Activated effector memory CD4-positive, alpha-beta T cell treated with anti-CD3 and anti-CD28 coated beads, Interleukin-2, amount 50 U/mL, for 16 hours (primary cell): ENCODE measurements around the gene PEDS1.
A peak's percentile ranks its signal among the peaks of the same experiment; 100 is the strongest.
"Not testable (repeated sequence)": the region's sequence is repeated elsewhere in the genome, so short reads cannot be mapped to it uniquely, and the experiment has no call there.

Experiments used
- DNase-seq: peaks from one replicate; pipeline ENCODE4 v3.0.0-alpha.2; 2020

The PEDS1 gene

DNA sequence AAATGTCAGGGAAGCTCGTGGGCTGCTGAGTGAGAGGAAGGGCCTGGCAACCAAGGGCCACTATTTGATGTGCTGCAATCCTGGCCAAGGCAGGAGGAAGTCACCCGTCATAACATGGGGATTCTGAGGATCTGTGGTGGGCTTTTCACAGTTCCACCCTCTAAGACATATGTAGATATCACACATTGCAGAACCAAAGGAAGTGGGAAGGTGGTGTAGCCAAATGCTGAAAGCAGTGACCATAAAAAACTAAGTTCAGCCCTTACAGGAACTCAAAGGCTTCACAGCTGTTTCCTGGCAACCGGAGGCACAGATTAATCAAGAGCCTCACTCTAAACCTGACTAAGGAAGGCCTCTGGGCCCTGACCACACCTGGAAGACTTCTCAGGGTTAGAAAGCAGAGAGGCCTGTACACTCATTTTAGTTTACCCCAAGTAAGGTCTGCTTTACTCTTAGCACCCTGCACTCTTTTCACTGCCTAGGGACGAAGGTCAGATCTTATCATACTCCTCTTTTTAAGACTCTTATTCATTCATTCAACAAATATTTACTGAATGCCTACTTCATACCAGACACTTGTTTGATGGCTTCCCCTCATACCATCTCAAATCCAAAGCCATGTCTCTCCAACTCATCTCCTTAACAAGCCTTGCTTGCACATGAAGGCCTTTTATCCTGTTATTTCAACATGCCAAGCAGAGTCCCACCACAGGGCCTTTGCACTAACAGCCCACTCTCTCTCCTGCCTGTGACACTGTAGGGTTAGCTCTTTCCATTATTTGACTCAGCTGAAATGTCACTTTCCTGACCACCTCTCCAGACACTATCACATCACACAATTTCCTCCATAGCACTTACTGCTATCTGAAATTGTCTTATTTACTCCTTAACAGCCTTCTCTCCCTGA is 43.1 kb downstream of the PEDS1 start:
- peak; percentile 74 for DNase-seq

GRCh38 chr20:50108556-50109235 is 44.8 kb downstream of the PEDS1 start:
- no peak for DNase-seq

DNA sequence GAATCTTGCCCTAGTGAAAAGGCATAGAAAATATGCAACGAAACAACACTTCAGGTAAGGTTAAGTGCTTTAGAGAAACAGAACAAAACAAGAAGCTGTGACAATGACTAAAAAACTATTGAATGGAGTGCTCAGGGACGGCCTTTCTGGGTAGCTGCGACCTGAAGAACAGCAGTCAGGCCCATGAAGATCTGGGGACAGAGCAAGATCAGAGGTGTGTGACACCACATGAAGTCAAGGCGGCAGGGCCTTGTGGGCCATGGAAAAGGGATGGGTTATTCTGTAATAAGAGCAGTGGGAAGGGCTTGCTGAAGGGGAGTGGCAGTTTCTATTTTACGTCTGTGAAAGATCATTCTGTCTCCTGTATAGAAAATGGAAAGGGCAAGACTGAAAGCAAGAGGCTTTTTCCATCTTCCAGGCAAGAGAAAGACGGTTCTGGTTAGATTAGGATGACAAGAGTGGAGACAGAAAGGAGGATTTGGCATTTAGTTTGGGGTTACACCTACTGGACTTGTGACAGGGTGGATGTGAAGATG is 45.7 kb downstream of the PEDS1 start:
- no peak for DNase-seq

DNA sequence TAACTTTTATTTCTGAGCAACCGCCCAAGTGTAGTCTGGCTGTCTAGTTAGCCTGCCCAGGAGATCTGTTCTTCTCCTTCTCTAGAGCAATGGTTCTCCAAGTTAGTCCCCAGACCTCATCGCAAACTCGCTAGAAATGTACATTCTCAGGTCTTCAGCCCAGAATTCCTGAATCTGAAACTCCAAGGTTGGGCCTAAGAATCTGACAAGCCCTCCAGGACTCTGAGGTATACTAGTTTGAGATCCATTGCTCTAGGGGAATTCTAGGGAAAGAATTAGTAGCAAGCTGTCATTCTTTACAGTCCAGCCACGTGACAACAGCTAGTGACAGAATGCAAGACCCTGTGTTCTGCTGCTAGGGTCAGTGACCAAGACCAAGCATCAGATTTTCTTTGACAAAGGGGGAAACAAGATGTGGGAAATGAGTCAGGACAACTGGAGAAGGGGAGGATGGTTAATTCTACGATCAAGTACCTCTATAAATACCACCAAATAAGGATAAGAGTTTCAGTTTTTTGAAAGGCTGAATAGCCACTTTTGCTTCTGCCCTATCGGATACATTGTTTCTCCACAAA is 46.4 kb downstream of the PEDS1 start:
- no peak for DNase-seq

DNA sequence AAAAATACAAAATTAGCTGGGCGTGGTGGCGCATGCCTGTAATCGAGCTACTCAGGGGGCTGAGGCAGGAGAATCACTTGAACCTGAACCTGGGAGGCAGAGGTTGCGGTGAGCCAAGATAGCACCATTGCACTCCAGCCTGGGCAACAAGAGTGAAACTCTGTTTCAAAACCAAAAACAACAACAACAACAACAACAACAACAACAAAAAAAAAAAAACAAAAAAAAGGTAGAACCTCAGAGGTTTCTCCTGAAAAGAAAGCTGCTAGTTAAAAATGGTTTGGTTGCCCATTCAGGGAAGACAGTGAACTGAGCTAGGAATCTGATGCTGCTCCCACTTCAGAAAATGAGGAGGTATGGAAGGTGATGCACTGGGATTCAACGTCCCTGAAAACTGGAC is 46.9 kb downstream of the PEDS1 start:
- not testable (repeated sequence) for DNase-seq
